HG03469 (cell line): ENCODE measurements around the gene FAM217B.

Source experiments
- ATAC-seq: cut with Tn5 transposase; IDR thresholded peaks from one replicate; pipeline ENCODE4 v1.9.1; 2021; ENCODE audit warnings: mild to moderate bottlenecking, moderate library complexity, moderate number of reproducible peaks; ENCODE audit not compliant: unreplicated experiment

FAM217B gene

GRCh38 chr20:59940129-59940955 is at the start of gene FAM217B, which contains the start of gene PPP1R3D:
Gene FAM217B (plus strand): TSS chr20:59940389. CDS start chr20:59943944, 3,555 bp downstream.
Gene PPP1R3D (minus strand): TSS chr20:59940305. CDS start chr20:59939931, 374 bp downstream.
- ATAC-seq = peak; percentile 87

GRCh38 chr20:59891581-59891980 is 48.6 kb upstream of the FAM217B start:
- no peak for ATAC-seq

GRCh38 chr20:59895908-59896307 is 44.3 kb upstream of the FAM217B start:
- no peak for ATAC-seq

- no peak for ATAC-seq
These were observed 37.7 kb upstream of the FAM217B start for GRCh38 chr20:59902470-59902869.

GRCh38 chr20:59903621-59904020 is 36.6 kb upstream of the FAM217B start:
- no peak for ATAC-seq

GRCh38 chr20:59908855-59909254 is 31.3 kb upstream of the FAM217B start:
- no peak for ATAC-seq

GRCh38 chr20:59911041-59911440 is 29.1 kb upstream of the FAM217B start:
- no peak for ATAC-seq

GRCh38 chr20:59912609-59913008 is 27.6 kb upstream of the FAM217B start:
- ATAC-seq = no peak

- no peak for ATAC-seq
These were observed 19.2 kb upstream of the FAM217B start for GRCh38 chr20:59920944-59921343.

GRCh38 chr20:59923514-59923913 is 16.7 kb upstream of the FAM217B start:
- no peak for ATAC-seq

GRCh38 chr20:59925359-59925758 is 14.8 kb upstream of the FAM217B start:
- no peak for ATAC-seq

GRCh38 chr20:59925899-59926298 is 14.3 kb upstream of the FAM217B start:
- ATAC-seq = no peak

GRCh38 chr20:59931511-59932312 is 8.5 kb upstream of the FAM217B start:
- ATAC-seq = no peak

GRCh38 chr20:59932616-59933295 is 7.4 kb upstream of the FAM217B start:
- ATAC-seq = no peak

- ATAC-seq = peak; percentile 10
These were observed 6.8 kb upstream of the FAM217B start, which contains the start of gene SYCP2 for GRCh38 chr20:59933296-59933848. Gene SYCP2 (minus strand): TSS chr20:59933637. CDS start chr20:59922413, 11,224 bp downstream.

- peak; percentile 68 for ATAC-seq
These were observed 6.2 kb upstream of the FAM217B start for GRCh38 chr20:59933849-59934585.

GRCh38 chr20:59935457-59936185 is 4.6 kb upstream of the FAM217B start:
- ATAC-seq = no peak

- ATAC-seq = no peak
These were observed 3.8 kb upstream of the FAM217B start for GRCh38 chr20:59936409-59936808.

GRCh38 chr20:59937150-59937549 is 3.0 kb upstream of the FAM217B start:
- no peak for ATAC-seq
